ENCODE data around the gene ALDH3B1.

ALDH3B1 gene

DNA sequence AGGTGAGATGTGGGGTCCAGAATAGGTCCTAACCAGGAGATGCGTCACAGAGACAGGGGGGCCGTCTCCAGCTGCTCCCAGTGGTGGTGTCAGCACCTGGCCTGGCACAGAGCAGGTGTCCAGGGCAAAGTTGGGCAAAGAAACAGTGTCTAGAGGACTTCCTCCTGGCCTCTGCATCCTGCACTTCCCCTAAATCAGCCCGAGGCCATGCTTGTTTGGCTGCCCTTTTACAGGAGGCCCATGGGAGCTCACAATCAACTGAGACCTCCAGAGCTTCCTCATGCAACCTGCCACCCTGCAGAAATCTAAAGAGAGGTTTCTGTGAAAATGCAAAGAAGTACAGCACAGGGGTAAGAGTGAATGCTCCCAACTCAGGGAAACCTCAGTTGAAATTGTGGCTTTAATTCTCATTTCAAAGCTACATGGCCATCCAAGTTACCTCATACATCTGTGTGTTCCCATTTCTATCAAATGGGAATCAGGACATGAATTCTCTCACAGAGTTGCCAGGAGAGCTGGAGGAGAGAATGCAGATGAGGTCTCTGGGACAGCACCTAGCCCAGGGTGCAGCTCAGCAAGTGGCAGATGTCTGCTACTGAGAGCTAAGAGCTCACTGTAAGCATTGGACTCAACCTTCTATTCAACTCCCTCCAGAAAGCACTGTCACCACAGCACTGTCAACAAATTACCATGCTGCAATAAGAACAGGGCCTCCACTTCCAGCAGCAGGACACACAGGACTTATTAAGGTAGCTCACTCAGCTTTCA lies 61.3 kb downstream of the ALDH3B1 start:
- DNase-seq (ENCODE audit: low read depth) = no peak

DNA sequence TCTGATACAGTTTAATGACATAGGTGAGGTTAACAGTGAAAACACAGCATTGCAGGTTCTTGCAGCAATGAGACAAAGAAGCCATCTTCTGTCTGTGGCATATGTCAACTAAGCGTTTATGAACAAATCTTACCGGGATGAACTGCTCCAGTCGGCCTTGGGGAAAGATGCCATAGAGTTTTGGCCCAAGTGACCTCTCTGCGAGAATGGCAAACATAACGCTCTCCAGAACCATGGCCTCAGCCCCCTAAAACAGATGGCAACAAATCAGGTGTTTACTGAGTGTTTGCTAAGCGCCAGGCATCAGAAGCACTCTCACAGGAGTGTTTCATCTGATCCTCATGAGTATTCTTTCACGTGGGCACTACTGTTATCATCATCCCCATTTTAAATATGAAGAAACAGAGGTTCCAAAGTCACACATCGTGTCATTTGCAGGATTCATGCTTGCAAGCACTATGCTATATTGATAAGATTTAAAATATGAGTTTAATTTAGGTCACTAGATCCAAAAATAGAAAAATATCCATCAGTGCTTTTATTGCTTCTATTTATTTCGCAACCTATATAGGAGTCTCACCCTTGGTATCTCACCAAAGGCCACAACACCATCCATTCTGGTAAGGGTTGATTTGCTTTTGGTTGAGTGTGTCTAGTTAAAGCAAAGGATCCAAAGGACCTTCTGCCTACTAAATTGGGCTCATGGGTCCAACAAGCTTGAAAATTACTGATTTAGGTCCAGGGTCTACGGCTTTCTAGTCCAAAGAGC lies 64.6 kb downstream of the ALDH3B1 start:
- no peak for DNase-seq (ENCODE audit: low read depth)

DNA sequence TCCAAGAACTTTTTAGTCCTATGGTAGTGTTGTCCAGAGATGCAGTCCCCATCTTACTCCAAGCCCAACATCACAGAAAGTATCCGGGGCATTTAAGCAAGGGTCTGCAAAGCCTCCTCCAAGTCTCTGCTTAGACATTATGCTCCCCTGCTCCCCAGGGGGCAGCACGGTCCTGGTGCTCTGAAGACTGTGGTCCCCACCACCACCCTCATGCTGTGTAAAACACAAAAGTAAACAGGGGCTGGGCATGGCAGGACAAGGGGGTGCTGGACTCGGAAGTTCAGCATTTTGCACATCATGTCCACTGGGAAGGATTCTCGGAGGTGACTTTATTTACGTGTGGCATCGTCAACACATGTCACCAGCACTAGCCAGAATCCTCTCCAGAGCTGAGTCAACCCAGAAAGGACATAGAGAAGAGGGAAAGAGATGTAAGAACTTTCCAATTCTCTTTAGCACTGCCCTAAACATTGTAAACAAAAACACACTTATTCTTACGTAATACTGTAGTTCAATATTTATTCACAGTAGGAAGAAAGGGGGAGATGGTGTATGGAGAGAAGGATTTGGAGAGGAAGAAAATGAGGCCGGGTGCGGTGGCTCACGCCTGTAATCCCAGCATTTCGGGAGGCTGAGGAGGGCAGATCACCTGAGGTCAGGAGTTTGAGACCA lies 66.4 kb downstream of the ALDH3B1 start:
- DNase-seq (ENCODE audit: low read depth) = no peak

DNA sequence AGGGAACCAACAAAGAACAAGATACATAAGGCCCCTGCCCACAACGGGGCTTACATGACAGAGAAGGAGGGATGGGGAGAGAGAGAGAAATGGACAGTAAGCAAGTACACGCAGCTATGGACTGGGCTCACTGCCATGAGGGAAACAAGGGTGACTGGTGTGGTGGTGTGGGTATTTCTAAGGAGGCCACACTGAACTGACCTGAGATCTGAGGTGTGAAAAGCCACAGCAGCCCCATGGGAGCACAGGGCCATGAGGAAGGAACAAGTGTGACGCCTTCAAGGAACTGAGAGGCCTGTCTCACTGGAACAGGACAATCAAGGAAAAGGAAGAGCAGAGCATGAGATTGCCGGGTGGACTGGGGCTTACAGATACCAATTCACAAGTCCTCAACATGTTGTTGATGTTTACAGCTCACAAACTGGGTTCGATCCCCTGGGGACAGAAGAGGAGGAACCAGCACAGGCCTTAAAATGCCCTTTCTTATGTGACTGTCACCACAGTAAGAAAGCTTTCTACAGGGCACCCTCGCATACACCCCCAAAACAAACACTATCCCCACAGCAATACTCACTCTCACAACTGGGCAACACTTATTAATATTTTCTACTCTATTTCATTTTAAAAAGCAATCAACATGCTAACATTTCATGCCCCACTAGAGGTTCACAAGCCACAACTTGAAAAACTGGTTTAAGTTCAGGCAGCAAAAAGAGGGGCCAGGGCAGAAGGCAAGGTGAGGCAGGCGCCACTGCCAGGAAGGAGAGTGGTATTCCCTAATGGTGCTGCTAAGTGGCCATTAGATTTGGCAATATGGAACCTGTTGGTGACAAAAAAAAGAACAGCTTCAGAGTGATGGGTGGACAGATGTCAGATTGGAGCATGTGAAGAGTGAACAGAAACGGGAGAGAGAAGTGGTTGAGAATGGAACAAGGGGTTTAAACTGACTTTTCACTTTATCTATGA lies 67.8 kb downstream of the ALDH3B1 start:
- no peak for DNase-seq (ENCODE audit: low read depth)
